H1 (cell line): ENCODE measurements around the gene CCDC15.

Source experiments
- CHD1 ChIP-seq: IDR thresholded peaks from 2 replicates; pipeline ENCODE4 v1.6.1; 2012; ENCODE audit warnings: low read depth, low read length, improper control_type of control experiment
- CREB1 ChIP-seq: IDR thresholded peaks from 2 replicates; pipeline ENCODE4 v1.6.1; 2012; ENCODE audit warnings: inconsistent platforms
- EP300 ChIP-seq, 2 experiments: IDR thresholded peaks; 1 replicate in 1 of 2; 2 replicates in 1 of 2; pipeline ENCODE4 v1.6.1; 2011 to 2012; ENCODE audit warnings: low read depth in 2 of 2, low read length in 2 of 2, mild to moderate bottlenecking in 2 of 2, borderline replicate concordance in 1 of 2, inconsistent platforms in 1 of 2, moderate library complexity in 1 of 2
- EZH2 ChIP-seq: fragments of 200-600 bp; sonication (generic); IDR thresholded peaks from 2 replicates; pipeline ENCODE4 v1.7.1; 2012; ENCODE audit warnings: low read depth, mild to moderate bottlenecking, moderate library complexity, low read length, inconsistent platforms; ENCODE audit not compliant: severe bottlenecking
- POLR2A ChIP-seq, 2 experiments: IDR thresholded peaks; 1 replicate in 1 of 2; 2 replicates in 1 of 2; pipeline ENCODE4 v1.6.1; 2011; ENCODE audit warnings: low read depth in 2 of 2, low read length in 2 of 2, mild to moderate bottlenecking in 2 of 2; ENCODE audit errors: control extremely low read depth in 1 of 2
- POLR2AphosphoS5 ChIP-seq: IDR thresholded peaks from 2 replicates; pipeline ENCODE4 v1.6.1; 2011; ENCODE audit warnings: low read depth, low read length
- RAD21 ChIP-seq, 2 experiments: IDR thresholded peaks in 1 of 2; conservative IDR thresholded peaks in 1 of 2; 2 replicates each; pipeline ENCODE4 v1.6.1; 2011; ENCODE audit warnings: low read depth in 2 of 2, low read length in 2 of 2, improper control_type of control experiment in 1 of 2, inconsistent platforms in 1 of 2, mild to moderate bottlenecking in 1 of 2, moderate library complexity in 1 of 2
- SIN3A ChIP-seq, 2 experiments: IDR thresholded peaks in 1 of 2; conservative IDR thresholded peaks in 1 of 2; 2 replicates each; pipeline ENCODE4 v1.6.1; 2011 to 2012; ENCODE audit warnings: low read length in 2 of 2, improper control_type of control experiment in 1 of 2, low read depth in 1 of 2, mild to moderate bottlenecking in 1 of 2
- SP1 ChIP-seq: IDR thresholded peaks from 2 replicates; pipeline ENCODE4 v1.6.1; 2011; ENCODE audit warnings: low read depth, low read length
- SRF ChIP-seq: IDR thresholded peaks from 2 replicates; pipeline ENCODE4 v1.6.1; 2011; ENCODE audit warnings: mild to moderate bottlenecking, low read depth, low read length, moderate library complexity
- TEAD4 ChIP-seq: IDR thresholded peaks from 2 replicates; pipeline ENCODE4 v1.6.1; 2012; ENCODE audit warnings: low read depth, low read length, inconsistent platforms, mixed read lengths
- ZNF274 ChIP-seq: IDR thresholded peaks from 2 replicates; pipeline ENCODE4 v1.7.0; 2012; ENCODE audit warnings: low read length, borderline replicate concordance; ENCODE audit errors: extremely low read depth
- TF ChIP-seq, protein P1 (sequence below), 3 experiments: IDR thresholded peaks; 1 replicate in 2 of 3; 2 replicates in 1 of 3; pipeline versions ENCODE4 v1.5.1 to v1.6.1; 2011; ENCODE audit warnings: low read length in 3 of 3, mild to moderate bottlenecking in 3 of 3, inconsistent platforms in 2 of 3, low read depth in 1 of 3, moderate library complexity in 1 of 3; ENCODE audit not compliant: insufficient read depth in 1 of 3; ENCODE audit errors: control extremely low read depth in 1 of 3
- TF ChIP-seq, protein P2 (sequence below): IDR thresholded peaks from 2 replicates; pipeline ENCODE4 v1.6.1; 2012; ENCODE audit warnings: inconsistent platforms

DNA sequence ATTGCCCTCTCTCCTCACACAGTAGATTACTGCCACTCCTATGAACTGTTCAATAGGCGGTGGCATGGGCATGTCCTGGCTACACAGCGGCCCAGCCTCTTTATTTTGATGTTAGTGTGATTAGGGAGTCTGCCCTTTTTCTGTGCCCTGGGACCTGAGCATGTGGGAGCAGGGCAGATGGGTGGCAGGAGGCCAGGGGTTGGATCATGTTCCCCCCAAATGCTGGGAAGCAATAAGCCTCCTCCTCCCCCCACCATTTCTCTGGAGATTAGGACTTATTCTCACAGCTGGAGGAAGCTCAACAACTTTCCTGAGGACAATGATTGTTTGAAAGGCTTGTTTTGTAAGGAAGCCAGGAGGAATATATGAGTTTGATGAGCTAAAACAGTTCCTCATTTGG lies 34.1 kb upstream of the CCDC15 start:
- no peak for TF ChIP-seq POLR2A (IDR thresholded peaks at IDR 0.05; ENCODE audit: control extremely low read depth in 1 of 2, low read depth in 2 of 2, low read length in 2 of 2)
- TF ChIP-seq SRF = no peak
- TF ChIP-seq EZH2 = no peak
- TF ChIP-seq CHD1 = no peak
- TF ChIP-seq TEAD4 = no peak
- no peak for TF ChIP-seq EP300 (IDR thresholded peaks at IDR 0.05; ENCODE audit: borderline replicate concordance in 1 of 2, low read depth in 2 of 2, low read length in 2 of 2)
- TF ChIP-seq CREB1 = no peak
- no peak for TF ChIP-seq RAD21 (IDR thresholded peaks at IDR 0.05 in 1 of 2, conservative IDR thresholded peaks at IDR 0.05 in 1 of 2; ENCODE audit: low read depth in 2 of 2, low read length in 2 of 2)
- TF ChIP-seq, protein P1, sequence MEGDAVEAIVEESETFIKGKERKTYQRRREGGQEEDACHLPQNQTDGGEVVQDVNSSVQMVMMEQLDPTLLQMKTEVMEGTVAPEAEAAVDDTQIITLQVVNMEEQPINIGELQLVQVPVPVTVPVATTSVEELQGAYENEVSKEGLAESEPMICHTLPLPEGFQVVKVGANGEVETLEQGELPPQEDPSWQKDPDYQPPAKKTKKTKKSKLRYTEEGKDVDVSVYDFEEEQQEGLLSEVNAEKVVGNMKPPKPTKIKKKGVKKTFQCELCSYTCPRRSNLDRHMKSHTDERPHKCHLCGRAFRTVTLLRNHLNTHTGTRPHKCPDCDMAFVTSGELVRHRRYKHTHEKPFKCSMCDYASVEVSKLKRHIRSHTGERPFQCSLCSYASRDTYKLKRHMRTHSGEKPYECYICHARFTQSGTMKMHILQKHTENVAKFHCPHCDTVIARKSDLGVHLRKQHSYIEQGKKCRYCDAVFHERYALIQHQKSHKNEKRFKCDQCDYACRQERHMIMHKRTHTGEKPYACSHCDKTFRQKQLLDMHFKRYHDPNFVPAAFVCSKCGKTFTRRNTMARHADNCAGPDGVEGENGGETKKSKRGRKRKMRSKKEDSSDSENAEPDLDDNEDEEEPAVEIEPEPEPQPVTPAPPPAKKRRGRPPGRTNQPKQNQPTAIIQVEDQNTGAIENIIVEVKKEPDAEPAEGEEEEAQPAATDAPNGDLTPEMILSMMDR (IDR thresholded peaks at IDR 0.05; ENCODE audit: control extremely low read depth in 1 of 3, insufficient read depth in 1 of 3, low read depth in 1 of 3, low read length in 3 of 3) = no peak
- TF ChIP-seq SIN3A (conservative IDR thresholded peaks at IDR 0.05 in 1 of 2, IDR thresholded peaks at IDR 0.05 in 1 of 2; ENCODE audit: low read depth in 1 of 2, low read length in 2 of 2) = no peak
- TF ChIP-seq POLR2AphosphoS5 = no peak
- TF ChIP-seq, protein P2, sequence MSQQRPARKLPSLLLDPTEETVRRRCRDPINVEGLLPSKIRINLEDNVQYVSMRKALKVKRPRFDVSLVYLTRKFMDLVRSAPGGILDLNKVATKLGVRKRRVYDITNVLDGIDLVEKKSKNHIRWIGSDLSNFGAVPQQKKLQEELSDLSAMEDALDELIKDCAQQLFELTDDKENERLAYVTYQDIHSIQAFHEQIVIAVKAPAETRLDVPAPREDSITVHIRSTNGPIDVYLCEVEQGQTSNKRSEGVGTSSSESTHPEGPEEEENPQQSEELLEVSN = no peak
- TF ChIP-seq SP1 = no peak
- TF ChIP-seq ZNF274 = no peak
